ENCODE measurements around the gene HOXA3. TPM values are rescaled to one million over a fixed set of nuclear protein-coding genes. Genes with fewer than 3 reads are reported as not detected.

The HOXA3 gene
- total RNA-seq, 1 donor from 2014 or later, result 3.1 TPM

Other genes with a start within 250 kb of the HOXA3 start
- 0.59 and 1.2 TPM in 2 replicates for gene HOXA1, start 56.6 kb downstream of the HOXA3 start, total RNA-seq
- gene HOXA2, start 49.9 kb downstream of the HOXA3 start, total RNA-seq, result 0.30 and 0.32 TPM in 2 replicates
- gene HOXA4, start 21.8 kb downstream of the HOXA3 start, total RNA-seq, result 0.60 and 0.89 TPM in 2 replicates
- 1.8 and 2.7 TPM in 2 replicates for gene HOXA5, start 8.9 kb downstream of the HOXA3 start, total RNA-seq
- 3.6 and 5.8 TPM in 2 replicates for gene HOXA6, start 4.8 kb downstream of the HOXA3 start, total RNA-seq
- gene HOXA7, start 4.1 kb upstream of the HOXA3 start, total RNA-seq, result 1.0 and 1.8 TPM in 2 replicates
- gene HOXA9, start 13.0 kb upstream of the HOXA3 start, total RNA-seq, result 8.6 and 13.5 TPM in 2 replicates
- 13.7 and 26.7 TPM in 2 replicates for gene HOXA10, start 21.7 kb upstream of the HOXA3 start, total RNA-seq
- 13.2 and 13.4 TPM in 2 replicates for gene HOXA11, start 32.6 kb upstream of the HOXA3 start, total RNA-seq
- 6.8 and 10.0 TPM in 2 replicates for gene HOXA13, start 47.5 kb upstream of the HOXA3 start, total RNA-seq
- gene EVX1, start 90.2 kb upstream of the HOXA3 start, total RNA-seq, result 0.09 TPM in 1 of 2 replicates, not detected in the other

Measured in smooth muscle cell of the umbilical artery (primary cell).